Ramos (cell line): ENCODE data around the gene FARS2.

Source experiments
- in situ Hi-C: fragments of 300-500 bp; cut with MboI; formaldehyde crosslinking; loops from one replicate; pipeline ENCODE4 v1.14.3; 2022; ENCODE audit warnings: low sequenced_read_pairs; ENCODE audit not compliant: unreplicated experiment

FARS2 gene

GRCh38 chr6:5729813-5730517 lies 468.7 kb downstream of the FARS2 start:
- in situ Hi-C loops, result no loop called here

DNA sequence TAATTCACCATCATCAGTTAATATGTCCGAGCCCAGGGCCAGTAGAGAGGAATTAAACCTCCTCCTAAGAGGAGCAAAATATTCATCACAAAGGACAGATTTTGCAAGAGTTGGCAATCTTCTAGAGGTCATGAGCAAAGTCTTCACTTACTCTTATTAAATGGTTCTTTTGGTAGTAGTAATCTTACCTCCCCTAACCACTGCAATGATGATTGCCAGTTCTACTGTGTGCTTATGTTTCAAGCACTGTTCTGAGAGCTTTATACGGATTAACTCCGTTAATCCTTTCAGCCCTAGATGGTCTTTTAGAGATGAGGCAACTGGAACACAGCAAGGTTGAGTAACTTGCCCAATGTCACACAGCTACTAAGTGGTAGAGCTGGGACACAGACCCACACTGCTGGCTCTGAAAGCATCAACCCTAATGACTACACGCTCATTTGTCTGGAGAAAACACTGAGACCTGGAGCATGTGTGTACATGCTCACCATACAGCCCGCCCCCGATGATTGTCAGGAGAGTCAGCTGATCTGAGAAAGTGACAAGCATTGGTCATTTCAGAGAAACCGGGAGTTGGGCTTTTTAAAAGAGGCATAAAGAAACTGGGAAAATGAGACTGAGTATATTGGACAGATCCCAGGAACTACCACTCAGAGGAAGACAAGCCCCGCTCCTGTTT lies 469.4 kb downstream of the FARS2 start:
- in situ Hi-C loops, result no loop called here

GRCh38 chr6:5731435-5731834 lies 470.1 kb downstream of the FARS2 start:
- in situ Hi-C loops, result no loop called here

GRCh38 chr6:5732496-5732895 lies 471.2 kb downstream of the FARS2 start:
- in situ Hi-C loops, result no loop called here

GRCh38 chr6:5736016-5736738 lies 474.9 kb downstream of the FARS2 start:
- in situ Hi-C loops, result no loop called here

DNA sequence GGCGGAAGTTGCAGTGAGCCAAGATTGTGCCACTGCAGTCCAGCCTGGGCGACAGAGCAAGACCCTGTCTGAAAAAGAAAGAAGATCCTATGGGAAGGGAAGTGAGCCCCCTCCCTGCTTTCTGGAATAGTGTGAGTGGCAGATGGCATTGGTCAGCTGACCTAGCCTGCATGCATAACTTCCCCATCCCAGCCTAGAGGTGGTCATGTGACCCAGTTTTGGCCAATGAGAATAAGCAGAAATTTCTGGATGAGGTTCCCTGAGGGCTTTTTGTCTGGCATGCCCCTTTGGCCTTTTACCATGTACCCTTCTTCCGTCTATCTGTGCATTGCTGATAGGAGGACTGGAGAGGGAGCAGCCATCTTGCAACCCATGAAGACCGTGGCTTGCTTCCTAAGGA lies 476.1 kb downstream of the FARS2 start:
- in situ Hi-C loops, result no loop called here

GRCh38 chr6:5738211-5738610 lies 476.9 kb downstream of the FARS2 start:
- in situ Hi-C loops, result no loop called here

DNA sequence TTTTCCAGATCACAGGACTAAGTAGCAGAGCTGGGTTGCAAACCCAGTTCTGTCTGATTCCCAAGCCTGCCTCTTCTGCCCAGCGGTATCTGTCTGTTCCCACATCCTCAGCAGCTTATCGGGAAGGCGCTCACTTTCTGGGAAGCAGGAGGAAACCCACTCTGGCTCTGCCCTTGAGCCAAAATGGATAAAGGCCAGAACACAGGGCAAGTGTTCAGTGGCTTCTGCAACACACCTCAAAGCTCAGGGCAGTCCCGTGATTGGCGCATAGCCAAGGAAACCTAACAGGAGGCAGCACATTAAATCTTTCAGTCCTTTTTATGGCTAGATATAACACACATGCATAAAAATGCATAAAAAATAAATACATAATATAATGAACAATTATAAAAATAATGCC lies 483.2 kb downstream of the FARS2 start:
- in situ Hi-C loops, result no loop called here

- in situ Hi-C loops, result no loop called here
Measured at GRCh38 chr6:5745081-5745480, 483.8 kb downstream of the FARS2 start.

DNA sequence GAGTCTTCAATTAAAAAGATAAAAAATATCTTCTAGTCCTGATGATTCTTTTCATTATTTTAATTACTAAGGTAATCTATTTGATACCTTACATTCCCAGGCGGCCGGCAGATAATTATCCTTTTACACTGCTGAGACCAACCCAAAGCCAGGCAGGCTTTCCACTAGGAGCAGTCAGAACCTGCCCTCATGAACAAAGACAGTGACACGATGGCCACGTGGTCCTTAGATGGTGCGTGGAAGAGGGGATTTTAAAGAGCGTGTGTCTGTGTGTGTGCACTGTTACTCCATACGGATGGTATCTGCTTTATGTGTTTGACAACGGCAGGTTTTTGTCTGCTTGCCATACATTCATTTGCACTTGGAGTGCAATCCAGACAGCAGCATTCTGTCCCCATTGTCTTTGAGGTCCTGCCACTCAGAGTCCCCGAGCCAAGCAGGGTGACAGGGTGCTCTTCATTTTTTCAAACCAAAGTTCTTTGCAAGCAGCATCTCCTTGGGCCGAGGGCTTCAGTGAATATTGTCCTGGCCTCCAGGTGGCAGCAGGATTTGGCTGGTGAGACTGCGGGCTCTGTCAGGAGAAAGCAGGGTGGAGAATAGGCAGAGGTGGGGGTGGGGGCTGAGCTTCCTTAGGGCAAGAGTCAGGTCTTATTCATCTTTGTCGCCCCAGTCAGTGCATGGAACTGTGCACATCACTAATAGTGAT lies 484.9 kb downstream of the FARS2 start:
- in situ Hi-C loops, result no loop called here

GRCh38 chr6:5746759-5747130 lies 485.4 kb downstream of the FARS2 start:
- in situ Hi-C loops, result no loop called here

GRCh38 chr6:5747379-5747778 lies 486.1 kb downstream of the FARS2 start:
- in situ Hi-C loops, result no loop called here

DNA sequence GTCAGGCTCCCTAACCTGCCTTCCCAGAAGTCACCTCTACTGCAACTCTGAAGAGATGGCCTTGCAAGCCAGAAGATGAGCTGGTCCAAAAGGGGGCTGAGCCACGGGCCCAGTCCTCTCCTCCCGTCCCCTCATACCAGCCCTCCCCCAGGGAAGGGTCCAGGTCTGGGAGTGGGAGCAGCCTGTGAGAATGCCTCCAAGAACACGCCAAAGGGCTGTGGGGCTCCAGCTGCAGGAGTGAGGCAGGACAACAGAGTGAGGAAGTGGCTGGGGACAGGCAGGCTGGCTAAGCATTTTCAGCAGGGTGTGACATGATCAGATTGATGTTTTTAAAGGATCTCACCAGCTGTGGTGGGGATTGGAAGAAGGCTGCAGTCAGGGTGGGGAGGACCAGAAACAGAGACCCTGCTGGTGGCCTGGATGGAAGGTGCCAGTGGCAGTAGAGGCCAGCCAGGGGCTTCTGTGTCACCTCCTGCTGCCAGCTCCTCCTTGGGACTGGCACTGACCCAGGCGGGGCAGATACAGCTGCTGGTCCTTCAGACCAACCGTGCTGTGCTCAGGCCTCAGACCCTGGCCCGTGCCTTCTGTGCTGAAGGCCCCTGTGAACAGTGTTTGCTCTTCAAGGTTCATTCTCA lies 487.8 kb downstream of the FARS2 start:
- in situ Hi-C loops, result no loop called here

DNA sequence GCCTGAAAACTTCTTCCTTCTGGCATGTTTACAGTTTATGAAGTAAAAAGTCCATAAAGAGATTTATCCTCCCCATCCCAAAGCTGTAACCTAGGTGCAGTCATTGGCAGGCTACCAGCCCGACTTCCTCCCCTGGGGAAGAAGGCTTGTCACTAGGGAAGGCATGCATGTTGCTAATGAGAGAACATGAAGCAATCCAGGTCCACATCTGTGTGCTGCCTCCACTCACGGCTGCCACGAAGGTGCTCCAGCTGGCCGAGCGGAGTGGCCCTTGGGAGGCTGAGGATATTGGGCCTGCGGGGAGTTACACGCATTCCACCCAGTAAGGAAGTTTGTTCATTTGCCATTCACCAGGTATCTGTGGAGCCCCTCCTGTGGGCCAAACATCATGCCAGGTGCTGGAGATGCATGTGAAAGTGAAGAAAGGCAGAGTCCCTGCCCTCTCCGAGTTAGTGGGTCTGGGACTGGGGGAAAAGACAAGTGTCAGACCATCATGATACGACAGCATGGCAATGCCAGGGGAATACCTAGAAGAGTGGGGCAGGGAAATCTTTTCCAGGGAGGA lies 488.4 kb downstream of the FARS2 start:
- in situ Hi-C loops, result no loop called here

DNA sequence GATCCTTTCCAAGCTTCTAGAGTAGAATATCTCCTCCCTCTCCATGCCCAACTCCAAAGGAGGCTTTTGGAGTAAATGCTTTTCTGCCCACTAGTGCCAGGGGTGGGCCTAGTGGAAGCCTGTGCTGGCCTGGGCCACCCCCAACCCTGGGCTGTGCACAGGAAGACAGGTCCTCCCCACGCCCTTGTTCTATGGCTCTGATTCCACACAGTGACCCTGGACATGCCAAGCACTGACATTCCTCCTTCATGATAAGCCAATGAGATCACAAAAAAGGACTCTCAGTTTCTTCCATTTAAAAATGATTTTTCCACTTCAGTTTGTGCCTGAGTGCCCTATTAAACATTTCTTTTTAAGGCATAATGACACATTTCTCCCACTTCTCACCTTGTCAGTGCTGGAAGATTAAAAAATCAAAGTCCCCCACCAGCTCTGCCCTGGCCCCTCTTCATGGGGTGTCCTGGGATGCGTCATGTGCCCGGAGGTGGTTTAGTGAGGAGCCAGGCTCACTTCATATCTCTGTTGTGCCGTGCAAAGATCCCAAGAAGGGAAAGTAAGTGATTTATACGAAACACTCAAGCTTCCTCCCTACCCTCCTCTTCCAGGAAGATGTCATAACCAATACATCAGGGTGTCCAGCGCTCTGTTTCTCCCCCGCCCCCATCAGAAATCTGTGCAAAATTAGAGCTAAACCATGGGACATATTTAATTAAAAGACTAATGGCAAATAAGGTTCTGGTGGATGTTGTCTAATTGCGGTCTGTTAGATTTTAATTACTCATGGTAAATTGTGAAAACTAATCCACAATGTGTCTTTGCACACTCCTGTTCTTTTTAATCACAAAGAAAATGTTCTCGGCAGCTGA lies 490.4 kb downstream of the FARS2 start:
- in situ Hi-C loops, result no loop called here

GRCh38 chr6:5752391-5752680 lies 491.0 kb downstream of the FARS2 start:
- in situ Hi-C loops, result no loop called here

- in situ Hi-C loops, result no loop called here
Measured at GRCh38 chr6:5753209-5753608, 491.9 kb downstream of the FARS2 start.

DNA sequence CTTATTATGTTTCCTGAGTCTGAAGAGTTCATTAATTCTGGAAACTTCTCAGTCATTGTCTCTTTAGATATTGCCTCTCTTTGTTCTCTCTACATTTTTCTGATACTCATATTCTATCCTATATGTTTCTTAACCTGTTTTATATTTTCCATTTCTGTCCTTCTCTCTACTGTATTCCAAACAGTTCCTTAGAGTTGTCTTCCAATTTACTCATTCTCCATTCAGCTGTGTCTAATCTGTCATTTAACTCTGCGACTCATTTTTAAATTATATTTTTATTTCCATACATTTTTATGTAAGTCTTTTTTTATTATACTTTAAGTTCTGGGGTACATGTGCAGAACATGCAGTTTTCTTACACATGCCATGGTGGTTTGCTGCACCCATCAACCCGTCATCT lies 493.6 kb downstream of the FARS2 start:
- in situ Hi-C loops, result no loop called here

DNA sequence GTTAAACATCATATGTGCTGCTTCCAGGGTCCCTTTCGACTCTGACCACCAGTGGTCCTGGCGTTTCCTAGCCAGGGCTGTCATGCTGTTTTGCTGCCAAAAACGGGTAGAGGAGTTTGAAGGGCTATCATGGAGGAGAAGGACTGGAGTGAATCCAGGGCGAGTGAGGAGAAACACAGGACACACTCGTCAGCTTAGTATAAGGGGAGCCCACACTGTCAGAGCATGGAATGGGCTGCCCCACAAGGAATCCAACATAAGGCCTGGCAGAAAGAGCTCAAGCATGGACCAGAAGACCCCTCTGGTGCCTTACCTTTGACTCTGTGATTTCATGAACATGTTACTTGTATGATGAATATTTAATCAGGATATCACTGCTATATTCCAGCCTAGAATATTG lies 498.3 kb downstream of the FARS2 start:
- in situ Hi-C loops, result no loop called here
